Ureter (tissue), 1 donor: Measurements from ENCODE around the gene N4BP2L2. TPM values are rescaled to one million over a fixed set of nuclear protein-coding genes. Genes with fewer than 3 reads are reported as not detected.

ENCODE experiments used
- DNase-seq: peaks from one replicate; pipeline ENCODE4 v3.0.0-alpha.2; 2020; ENCODE audit warnings: low spot score
- total RNA-seq: library from RNA; stranded (reverse); gene quantifications from one replicate; pipeline ENCODE4 v1.2.4, GENCODE V29; 2023
- donor health status: DM: yes; HTN: yes; CAD: no.

The N4BP2L2 gene
- total RNA-seq, 1 donor from 2014 or later = 245 TPM

GRCh38 chr13:32426990-32427851 lies 111.4 kb downstream of the N4BP2L2 start:
- DNase-seq = peak; percentile 55

GRCh38 chr13:32426191-32426989 lies 112.2 kb downstream of the N4BP2L2 start:
- no peak for DNase-seq

DNA sequence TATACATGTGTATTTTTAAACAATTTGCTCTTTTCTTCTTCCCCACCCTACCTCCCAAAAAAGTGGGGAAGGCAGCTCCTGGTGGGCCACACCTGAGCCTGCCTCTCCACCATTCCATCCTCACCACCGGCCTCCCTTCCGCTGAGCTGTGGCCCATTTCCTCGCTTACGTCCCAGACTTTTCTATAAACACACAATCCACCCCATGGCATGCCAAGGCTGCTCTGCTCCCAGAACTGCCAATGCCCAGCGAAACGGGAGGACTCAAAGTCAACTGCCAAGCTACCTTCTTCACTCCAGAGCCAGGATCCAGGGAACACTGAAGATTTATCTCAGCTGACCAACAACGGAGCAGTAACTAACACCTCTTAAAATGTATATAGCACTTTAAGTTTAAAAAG lies 113.4 kb downstream of the N4BP2L2 start:
- DNase-seq = no peak

GRCh38 chr13:32423592-32423991 lies 115.0 kb downstream of the N4BP2L2 start:
- no peak for DNase-seq

DNA sequence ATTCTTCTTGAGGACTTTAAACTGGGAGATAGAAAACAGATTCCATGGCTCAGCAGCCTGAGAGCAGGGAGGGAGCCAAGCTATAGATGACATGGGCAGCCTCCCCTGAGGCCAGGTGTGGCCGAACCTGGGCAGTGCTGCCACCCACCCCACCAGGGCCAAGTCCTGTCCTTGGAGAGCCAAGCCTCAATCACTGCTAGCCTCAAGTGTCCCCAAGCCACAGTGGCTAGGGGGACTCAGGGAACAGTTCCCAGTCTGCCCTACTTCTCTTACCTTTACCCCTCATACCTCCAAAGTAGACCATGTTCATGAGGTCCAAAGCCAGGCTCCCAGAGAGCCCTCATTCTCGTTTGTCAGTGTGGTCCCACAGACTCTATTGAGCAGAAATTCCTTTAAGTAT lies 118.7 kb downstream of the N4BP2L2 start:
- no peak for DNase-seq

GRCh38 chr13:32417995-32418394 lies 120.6 kb downstream of the N4BP2L2 start:
- no peak for DNase-seq

DNA sequence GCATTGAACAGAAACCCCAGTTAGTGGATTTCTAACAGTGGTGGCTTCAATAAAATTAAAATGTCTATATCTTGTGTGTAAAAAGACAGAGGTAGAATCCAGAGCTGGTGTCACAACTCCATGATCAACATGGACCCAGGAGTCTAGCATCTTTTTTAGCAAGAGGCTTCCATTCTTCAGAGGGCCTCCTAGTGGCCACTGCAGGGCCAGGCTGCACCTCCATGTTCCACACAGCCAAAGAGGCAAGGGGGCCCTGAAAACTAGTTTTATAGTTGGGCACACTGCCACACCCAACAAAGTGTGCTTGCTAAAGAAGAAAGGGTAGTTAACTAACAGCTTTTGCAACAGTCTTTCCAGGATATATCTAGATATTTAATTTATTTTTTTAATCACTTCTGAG lies 123.6 kb downstream of the N4BP2L2 start:
- no peak for DNase-seq

GRCh38 chr13:32414580-32414979 lies 124.0 kb downstream of the N4BP2L2 start:
- no peak for DNase-seq

- no peak for DNase-seq
Measured at GRCh38 chr13:32413284-32413683, 125.3 kb downstream of the N4BP2L2 start.

GRCh38 chr13:32409561-32410421 lies 128.8 kb downstream of the N4BP2L2 start:
- peak; percentile 56 for DNase-seq

- no peak for DNase-seq
Measured at GRCh38 chr13:32409001-32409313, 129.6 kb downstream of the N4BP2L2 start.

DNA sequence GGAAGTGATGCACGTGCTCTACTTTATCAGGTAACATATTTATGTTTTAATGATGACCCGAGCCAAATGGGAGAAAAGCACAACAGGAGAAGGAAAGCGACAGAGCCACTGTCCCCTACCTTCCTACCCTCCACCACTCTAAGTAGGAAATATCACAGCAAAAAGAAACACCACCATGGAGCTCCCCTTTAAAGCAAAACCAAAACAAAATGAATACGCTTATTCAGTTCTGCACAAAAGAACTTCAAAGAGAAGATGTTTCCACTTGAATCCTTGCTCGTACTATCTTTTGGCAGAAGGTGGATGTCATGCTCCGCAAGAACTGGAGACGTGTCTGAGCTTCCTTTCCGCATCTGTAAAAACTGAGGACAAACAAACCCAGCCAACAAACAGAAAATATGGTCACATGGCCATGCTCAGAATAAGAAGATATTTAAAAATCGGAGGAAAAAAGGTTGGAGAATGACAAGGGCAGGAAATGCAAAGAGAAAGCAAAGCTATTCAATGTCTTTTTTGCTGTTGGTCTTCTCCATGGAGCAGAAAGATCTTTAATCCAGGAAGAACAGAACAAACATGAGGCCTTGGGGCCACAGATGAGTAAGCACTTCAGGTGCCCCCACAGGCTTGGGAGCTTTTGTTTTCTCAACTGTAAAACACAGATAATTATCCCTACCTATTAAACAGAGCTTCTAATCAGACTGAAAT lies 130.1 kb downstream of the N4BP2L2 start:
- DNase-seq = no peak

DNA sequence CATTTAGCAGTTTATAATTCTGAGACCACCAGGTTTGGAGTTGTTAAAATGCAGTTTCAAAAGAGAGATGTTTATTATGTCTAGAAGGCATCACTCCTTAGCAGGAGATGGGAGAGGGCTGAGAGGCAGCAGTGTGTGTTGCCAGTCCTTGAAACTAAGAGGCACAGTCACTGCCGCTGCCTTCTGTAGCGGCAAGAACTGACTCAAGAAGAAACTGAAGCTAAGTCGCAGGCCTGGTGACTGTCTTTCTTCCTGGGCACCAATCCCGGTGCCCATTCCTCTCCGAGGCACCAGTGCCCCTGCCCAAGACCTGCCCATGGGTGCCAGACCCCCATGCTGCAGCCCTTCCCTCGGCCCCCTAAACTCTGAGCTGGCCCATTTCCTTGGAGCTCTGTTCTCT lies 130.7 kb downstream of the N4BP2L2 start:
- no peak for DNase-seq

GRCh38 chr13:32403108-32403507 lies 135.5 kb downstream of the N4BP2L2 start:
- DNase-seq = no peak

DNA sequence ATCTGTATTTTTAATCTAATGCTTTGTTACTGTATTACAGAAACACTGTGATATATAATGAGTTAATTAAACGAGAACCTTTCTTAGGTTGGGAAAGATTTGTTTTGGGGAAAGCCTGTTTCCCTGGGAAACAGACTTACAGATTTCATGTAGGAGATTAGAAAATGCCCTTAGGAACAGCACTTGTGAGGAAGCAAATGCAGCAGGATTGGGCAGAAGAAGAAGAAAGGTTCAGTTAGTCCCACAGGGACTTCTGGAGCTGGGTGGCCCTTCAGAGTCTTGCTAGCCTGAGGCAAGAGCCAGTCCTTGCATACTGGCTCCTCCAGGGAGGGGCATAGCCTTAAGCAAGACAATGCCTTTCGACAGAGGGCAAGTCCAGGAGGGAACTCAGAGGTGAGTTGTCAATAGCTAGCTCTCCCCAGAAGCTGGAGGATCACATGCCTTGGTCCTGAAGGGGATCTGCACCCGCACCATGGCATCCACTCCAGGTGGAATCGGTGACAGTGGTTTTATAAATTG lies 147.4 kb downstream of the N4BP2L2 start:
- DNase-seq = no peak

DNA sequence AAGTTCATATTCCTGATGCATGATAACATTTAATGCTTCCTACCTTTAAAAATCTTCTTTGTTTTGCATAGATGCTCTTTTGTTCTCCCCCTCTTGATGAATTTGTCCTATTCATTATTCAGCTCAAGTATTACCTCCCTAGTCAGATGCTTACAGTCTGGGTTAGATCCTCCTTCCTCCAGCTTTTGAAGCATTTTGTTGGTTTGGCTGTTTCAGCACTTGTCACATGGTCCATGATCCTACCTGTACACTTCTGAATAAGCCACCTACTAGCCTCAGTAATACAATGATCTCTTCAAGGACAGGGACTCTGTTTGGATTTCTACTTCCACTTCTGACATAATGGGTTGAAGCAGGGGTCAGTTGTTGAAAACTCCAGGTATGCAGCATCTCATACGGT lies 148.1 kb downstream of the N4BP2L2 start:
- no peak for DNase-seq

DNA sequence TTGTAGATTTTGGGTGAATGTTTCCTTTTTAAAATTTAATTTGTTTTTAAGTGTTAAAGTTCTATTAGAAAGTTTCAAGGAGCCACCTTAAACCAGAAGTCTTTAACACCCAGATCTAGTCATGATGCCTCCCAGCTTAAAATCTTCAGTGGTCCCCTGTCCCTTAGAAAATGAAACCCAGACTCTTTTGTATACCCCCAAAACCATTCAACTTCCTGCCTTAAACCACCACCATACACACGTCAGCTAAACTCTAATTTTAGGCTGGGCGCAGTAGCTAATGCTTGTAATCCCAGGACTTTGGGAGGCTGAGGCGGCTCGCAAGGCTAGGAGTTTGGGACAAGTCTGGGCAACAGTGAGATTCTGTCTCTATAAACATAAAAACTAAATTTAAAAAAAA lies 148.5 kb downstream of the N4BP2L2 start:
- no peak for DNase-seq

DNA sequence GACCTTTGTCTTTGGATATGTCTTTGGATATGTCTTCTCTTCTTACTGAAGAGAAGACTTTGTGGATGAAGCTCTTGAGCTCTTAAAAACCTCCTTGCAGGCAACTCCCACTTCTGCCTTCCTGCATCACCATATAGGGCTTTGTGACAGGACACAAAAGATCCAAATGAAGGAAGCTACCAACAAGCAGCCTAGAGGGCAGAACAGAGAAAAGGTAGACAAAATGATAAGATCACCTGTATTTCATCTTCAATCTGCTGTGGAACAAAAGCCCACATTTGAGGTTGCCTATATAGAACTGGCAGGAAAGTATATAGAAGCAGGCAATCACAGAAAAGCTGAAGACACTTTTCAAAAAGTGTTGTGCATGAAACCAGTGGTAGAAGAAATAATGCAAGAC lies 153.2 kb downstream of the N4BP2L2 start:
- DNase-seq = no peak

GRCh38 chr13:32384702-32385101 lies 153.9 kb downstream of the N4BP2L2 start:
- no peak for DNase-seq

GRCh38 chr13:32383836-32384618 lies 154.6 kb downstream of the N4BP2L2 start:
- no peak for DNase-seq
